ENCODE results near the gene METTL21C. TPM values are rescaled to one million over a fixed set of nuclear protein-coding genes. Genes with fewer than 3 reads are reported as not detected.

METTL21C gene
- total RNA-seq, 2 donors from 2014 or later, result not detected

GRCh38 chr13:102693776-102694175 lies 1.1 kb downstream of the METTL21C start:
- Histone ChIP-seq H3K27me3 (replicated peaks; ENCODE audit: insufficient read depth) (peaks cover 3% of the 10 kb centered on the region), H3K4me1 (replicated peaks) (no peaks in the 10 kb centered on the region), H3K9me3 (no peaks in the 10 kb centered on the region), H3K4me3 (no peak overlapping the region), H3K36me3 (no peaks in the 10 kb centered on the region), H3K27ac (no peak overlapping the region)
- 7% methylated on average over 2 of the region's 2 CpGs for WGBS
- DNase-seq (ENCODE audit: low spot score), result no peak
- intact Hi-C loops (cut with DNase I), result no loop called here
- no peak for TF ChIP-seq CTCF (IDR thresholded peaks at IDR 0.05)
- no peak for TF ChIP-seq POLR2A (IDR thresholded peaks at IDR 0.05)
- no peak for TF ChIP-seq POLR2AphosphoS5 (IDR thresholded peaks at IDR 0.05)

- Histone ChIP-seq H3K4me3 (no peak overlapping the region), H3K27ac (no peak overlapping the region), H3K9me3 (no peaks in the 10 kb centered on the region), H3K36me3 (no peaks in the 10 kb centered on the region), H3K4me1 (replicated peaks) (no peaks in the 10 kb centered on the region), H3K27me3 (replicated peaks; ENCODE audit: insufficient read depth) (peaks cover 3% of the 10 kb centered on the region)
- TF ChIP-seq POLR2AphosphoS5 (IDR thresholded peaks at IDR 0.05), result no peak
- no peak for TF ChIP-seq CTCF (IDR thresholded peaks at IDR 0.05)
- TF ChIP-seq POLR2A (IDR thresholded peaks at IDR 0.05), result no peak
- intact Hi-C loops (cut with DNase I), result no loop called here
- DNase-seq (ENCODE audit: low spot score), result no peak
- 62% methylated on average over 4 of the region's 4 CpGs for WGBS
Measured at GRCh38 chr13:102693250-102693649, 1.6 kb downstream of the METTL21C start.

GRCh38 chr13:102692491-102692826 lies 2.4 kb downstream of the METTL21C start:
- 100% methylated on average over 2 of the region's 2 CpGs for WGBS
- no peak for DNase-seq (ENCODE audit: low spot score)
- no peaks in the 10 kb centered on the region for H3K9me3 ChIP-seq
- H3K27me3 ChIP-seq (replicated peaks; ENCODE audit: insufficient read depth), result peaks cover 3% of the 10 kb centered on the region
- no peak for TF ChIP-seq POLR2AphosphoS5 (IDR thresholded peaks at IDR 0.05)
- no peak for TF ChIP-seq POLR2A (IDR thresholded peaks at IDR 0.05)
- no peak for TF ChIP-seq CTCF (IDR thresholded peaks at IDR 0.05)
- H3K4me3 ChIP-seq, result no peak overlapping the region
- H3K36me3 ChIP-seq, result no peaks in the 10 kb centered on the region
- H3K4me1 ChIP-seq (replicated peaks), result no peaks in the 10 kb centered on the region
- no peak overlapping the region for H3K27ac ChIP-seq
- intact Hi-C loops (cut with DNase I), result no loop called here

GRCh38 chr13:102690883-102691282 lies 4.0 kb downstream of the METTL21C start:
- H3K4me1 ChIP-seq (replicated peaks), result no peaks in the 10 kb centered on the region
- 95% methylated on average over 4 of the region's 4 CpGs for WGBS
- H3K36me3 ChIP-seq, result no peaks in the 10 kb centered on the region
- no peaks in the 10 kb centered on the region for H3K9me3 ChIP-seq
- no peak for DNase-seq (ENCODE audit: low spot score)
- H3K27ac ChIP-seq, result no peak overlapping the region
- H3K27me3 ChIP-seq (replicated peaks; ENCODE audit: insufficient read depth), result peaks cover 3% of the 10 kb centered on the region
- TF ChIP-seq POLR2AphosphoS5 (IDR thresholded peaks at IDR 0.05) (no peak), POLR2A (IDR thresholded peaks at IDR 0.05) (no peak), CTCF (IDR thresholded peaks at IDR 0.05) (no peak)
- no peak overlapping the region for H3K4me3 ChIP-seq
- intact Hi-C loops (cut with DNase I), result no loop called here

- 70% methylated on average over 13 of the region's 13 CpGs for WGBS
- Histone ChIP-seq H3K9me3 (no peaks in the 10 kb centered on the region), H3K27ac (no peak overlapping the region), H3K4me1 (replicated peaks) (no peaks in the 10 kb centered on the region), H3K4me3 (no peak overlapping the region), H3K27me3 (replicated peaks; ENCODE audit: insufficient read depth) (peaks cover 3% of the 10 kb centered on the region), H3K36me3 (no peaks in the 10 kb centered on the region)
- no peak for DNase-seq (ENCODE audit: low spot score)
- TF ChIP-seq POLR2A (IDR thresholded peaks at IDR 0.05) (no peak), POLR2AphosphoS5 (IDR thresholded peaks at IDR 0.05) (no peak), CTCF (IDR thresholded peaks at IDR 0.05) (no peak)
- intact Hi-C loops (cut with DNase I), result no loop called here
Measured at GRCh38 chr13:102688306-102688973, 6.4 kb downstream of the METTL21C start.
